Activated gamma-delta T cell treated with Interleukin-2 at 50 U/mL for 16 hours (primary cell): ENCODE measurements around the gene KCNMB2.
"Not testable (repeated sequence)": the region's sequence is repeated elsewhere in the genome, so short reads cannot be mapped to it uniquely, and the experiment has no call there.

Experiments used
- DNase-seq: peaks from one replicate; pipeline ENCODE4 v3.0.0-alpha.2; 2020

The KCNMB2 gene

DNA sequence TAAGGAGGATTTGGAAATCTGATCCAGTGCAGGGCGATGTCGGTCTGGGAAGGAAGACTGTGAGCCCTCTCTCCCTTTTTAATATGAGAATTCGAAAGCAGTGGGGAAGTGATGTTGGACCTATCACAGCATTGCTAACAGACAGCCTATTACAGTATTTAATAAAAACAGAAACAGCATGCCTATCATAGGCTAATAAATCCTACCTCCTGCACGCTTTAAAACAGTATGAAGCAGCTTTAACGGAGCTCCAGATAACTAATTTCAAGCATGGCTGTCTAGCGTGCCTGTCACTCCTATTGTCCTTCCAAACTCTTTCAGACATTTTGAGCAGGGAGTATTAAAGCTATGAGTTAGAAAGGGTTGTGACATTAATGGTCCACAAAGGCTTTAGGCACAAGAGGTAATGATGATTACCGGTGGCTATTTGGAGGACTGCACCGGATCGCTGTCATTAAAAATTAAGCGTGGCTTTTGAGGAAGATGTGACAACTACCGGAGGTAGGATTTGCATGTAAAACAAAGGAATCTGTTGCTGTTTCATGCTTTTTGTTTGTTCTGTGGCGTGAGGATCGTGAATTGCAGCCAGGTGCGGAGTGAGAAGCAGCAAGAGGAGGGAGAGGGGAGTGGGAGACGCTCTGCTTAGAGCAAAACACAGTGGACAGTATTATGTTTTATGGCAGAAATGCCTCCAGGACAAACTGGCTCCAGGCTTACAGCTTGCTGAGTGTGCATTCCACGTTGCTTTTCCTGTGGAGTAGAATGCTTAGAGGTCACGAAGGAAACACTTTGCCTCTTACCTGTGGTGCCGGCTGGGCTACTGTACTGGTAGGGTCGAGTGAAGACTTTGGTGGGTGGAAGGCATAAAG, at the start of gene KCNMB2:
Gene KCNMB2 (plus strand): TSS at position 226 of the 869 bp plus-strand sequence.
- no peak for DNase-seq

DNA sequence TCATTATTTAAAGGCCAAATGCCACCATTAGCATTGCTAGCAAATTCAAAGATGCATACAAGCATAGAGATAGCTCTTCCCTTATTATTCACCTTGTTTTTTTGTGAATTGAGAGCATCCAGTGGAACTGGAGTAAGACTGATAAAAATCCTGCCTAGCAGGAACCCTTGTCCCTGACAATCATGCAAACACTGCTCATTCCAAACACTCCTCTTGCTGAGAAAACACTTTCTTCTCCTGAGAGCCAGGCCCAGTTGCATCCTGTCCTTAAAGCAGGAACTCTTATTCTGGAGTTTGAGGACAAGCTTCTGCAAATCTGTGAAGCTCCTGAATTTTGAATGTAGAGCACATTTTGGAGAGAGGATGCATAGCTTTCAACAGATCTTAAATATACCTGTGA, 49.3 kb upstream of the KCNMB2 start:
- no peak for DNase-seq

DNA sequence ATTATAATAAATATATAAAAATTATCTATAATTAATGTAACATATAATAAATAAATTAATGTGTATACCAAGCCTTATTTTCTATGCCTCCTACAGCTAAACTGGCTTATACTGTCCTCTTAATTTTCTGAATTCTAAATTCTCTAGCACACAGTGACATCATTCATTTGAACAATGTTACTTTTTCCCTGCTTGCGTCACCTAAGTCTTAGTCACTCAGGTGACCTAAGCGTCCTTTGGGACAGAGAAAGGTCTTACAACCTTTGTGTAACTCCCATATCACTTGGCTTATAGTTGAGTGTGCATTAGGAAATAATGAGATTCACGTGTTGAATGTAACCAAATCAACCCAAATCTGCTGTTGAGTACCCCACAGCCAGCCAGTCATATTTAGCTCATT, 48.5 kb upstream of the KCNMB2 start:
- no peak for DNase-seq

DNA sequence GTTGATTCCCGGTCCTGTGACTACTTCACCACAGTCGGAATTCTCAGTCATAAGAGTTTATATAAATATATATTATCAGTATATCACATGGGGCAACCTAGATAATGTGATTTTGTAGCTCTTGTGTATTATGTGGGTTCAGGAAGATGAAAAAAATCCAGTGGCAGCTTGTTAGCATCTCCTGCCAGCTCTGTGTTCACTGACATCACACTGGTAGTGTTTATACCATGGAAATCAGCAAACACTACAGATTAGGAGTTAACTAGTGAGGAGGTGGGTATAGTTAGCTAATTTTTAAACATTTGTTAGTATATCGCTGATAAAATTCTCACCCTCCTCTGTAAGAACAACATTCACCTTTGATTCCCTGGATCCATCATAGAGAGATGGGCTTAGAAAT, 44.5 kb upstream of the KCNMB2 start:
- DNase-seq = no peak

DNA sequence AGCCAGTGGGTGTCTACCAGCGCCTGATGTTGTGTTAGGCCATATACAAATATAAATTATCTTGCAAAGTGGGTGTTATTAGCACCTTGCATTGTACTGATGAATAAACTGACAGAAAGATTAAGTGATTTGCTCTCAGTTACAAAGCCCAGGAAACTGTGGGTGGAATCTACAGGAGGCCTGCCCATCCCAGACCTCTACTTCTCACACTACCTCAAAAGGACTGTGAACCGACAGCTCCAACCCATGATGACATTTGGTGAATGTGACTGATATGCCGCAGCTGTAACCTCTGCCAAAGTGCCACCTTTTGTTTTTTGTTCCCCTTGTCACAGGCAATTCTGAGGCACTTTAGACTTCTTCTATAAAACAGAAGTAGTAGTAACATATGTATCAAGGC, 43.7 kb upstream of the KCNMB2 start:
- no peak for DNase-seq

DNA sequence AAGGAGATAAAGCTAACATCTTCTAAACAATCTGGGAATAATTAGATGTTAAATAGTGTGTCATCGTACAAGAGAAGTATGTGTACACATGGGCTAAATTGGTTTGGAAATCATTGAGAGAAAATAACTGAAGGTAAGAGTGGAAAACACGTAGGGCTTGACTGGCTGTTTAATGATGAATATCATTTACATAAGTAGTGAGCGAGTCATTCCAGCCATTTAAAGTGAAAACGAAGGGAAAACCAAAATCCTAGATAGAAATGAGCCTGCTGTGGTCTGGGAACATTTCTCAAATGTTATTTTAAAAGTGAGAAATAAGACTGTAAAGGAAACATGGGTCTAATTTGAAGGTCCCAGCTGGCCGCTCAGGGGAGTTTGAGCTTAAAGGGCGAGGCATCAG, 41.9 kb upstream of the KCNMB2 start:
- DNase-seq = no peak

DNA sequence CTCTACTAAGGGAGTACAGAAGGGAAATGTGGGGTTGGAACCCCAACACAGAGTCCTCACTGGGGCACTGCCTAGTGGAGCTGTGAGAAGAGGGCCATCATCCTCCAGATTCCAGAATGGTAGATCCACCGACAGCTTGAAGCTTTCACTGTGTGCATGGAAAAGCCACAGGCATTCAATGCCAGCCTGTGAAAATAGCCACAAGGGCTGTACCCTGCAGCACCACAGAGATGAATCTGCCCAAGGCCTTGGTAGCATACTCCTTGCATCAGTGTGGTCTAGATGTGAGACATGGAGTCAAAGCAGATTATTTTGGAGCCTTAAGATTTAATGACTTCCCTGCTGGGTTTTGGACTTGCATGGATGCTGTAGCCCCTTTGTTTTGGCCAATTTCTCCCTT, 39.3 kb upstream of the KCNMB2 start:
- no peak for DNase-seq

DNA sequence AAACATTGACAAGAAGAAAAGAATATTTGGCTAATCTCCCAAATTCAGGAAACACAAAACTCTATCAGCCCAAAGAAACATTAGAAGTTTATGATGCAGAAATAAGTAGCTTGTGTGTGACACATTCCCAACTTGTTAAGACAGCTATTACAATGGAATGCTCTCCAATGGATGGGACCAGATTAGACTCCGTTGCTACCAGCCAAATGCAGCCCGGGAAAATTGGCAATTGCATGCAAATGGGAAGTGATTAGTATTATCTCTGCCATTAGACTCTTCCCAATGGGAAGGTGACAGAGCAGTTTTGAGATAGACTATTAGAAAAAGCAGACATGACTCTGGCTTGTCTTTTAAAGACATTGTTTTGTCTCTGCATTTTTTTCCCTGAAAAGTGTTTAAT, 37.4 kb upstream of the KCNMB2 start:
- DNase-seq = no peak

DNA sequence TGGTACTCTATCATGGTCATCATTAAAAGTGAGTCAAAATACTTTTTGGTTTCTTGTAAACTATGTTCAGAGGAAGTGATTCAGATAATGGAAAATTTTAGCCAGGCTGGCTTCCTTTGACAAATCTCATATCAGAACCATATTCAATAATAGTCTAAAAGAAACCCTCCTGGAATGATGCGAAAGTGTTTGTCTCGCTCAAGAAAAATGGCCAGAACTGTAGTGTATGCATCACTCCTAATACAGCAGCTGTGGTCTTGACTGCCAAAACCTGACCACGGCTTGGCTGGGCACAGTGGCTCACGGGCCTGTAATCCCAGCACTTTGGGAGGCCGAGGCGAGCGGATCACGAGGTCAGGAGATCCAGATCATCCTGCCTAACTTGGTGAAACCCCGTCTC, 35.6 kb upstream of the KCNMB2 start:
- DNase-seq = no peak

DNA sequence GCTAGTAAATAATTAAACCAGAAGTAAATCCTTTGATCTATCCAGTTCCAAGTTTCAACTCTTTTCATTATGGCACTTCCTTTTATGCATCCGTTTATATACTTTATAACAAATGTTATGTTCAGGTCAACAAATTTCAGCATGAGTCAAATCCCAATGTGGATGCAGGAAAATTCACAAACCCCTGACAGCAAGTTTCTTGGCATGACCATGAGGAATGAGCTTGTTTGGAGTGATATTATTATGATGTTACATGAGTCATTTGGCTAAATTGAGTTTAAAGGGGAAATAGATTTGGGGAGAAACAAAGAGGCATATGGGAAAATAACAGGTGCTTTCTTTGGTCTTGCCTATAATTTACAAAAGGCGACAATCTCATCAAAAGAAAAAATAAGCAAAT, 32.1 kb upstream of the KCNMB2 start:
- DNase-seq = no peak

DNA sequence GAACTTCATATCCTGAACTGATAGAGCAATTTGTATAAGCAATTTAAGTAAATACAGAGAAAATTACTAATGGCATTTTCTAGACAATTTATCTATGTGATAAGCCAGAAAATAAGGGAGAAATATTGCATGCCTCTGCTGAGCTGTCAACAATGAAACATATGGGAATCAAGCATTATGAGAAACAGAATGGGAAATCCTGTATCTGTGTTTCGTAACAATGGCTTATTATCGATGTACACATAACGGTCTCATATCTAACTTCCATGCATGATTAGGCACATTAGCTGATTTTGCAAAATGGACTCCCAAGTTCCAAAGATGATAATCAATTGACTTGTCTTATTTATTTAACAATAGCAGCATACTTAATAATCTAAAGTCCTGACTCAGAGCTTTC, 30.4 kb upstream of the KCNMB2 start:
- no peak for DNase-seq

DNA sequence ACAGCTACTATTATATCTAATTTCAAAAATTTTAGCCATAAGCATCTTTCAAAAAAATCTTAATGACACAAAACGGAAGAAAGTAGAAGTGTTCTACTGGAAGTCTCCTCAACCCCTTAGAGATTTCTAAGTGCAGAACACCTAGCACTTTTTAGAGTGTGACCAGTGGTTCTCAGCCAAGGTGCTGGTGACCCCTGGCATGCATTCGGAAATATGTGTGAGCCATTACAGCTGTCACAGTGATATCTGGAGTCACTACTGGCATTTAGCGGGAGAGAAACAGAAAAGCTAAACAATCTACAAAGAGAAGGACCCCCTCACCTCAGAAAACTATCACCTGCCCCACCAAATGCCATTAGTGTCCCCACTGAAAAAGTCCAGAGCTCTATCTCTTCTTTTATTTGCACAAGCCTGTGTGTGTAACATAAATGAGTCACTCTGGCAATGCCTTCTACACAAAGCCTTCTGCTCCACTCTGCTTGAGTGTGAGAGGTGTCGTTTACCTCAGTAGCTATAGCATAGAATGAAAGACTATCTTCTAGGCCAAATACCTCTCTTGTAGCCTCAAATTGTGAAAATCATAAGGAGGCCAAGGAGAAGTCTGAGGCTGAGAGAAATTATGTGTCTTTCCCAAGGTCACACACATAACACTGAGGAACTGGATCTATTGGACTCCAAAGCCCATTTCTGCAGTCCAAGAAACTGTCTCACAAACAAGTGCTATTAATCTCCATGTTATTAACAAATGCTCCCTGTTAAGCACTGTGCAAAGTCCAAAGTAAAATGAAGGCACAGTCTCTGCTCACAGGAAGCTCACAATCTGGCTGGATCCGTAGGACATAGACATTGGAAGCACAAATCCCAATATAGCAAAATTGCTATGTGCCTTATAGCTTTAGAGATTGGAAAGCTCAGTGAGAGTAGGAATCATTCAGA, 28.5 kb upstream of the KCNMB2 start:
- DNase-seq = no peak

DNA sequence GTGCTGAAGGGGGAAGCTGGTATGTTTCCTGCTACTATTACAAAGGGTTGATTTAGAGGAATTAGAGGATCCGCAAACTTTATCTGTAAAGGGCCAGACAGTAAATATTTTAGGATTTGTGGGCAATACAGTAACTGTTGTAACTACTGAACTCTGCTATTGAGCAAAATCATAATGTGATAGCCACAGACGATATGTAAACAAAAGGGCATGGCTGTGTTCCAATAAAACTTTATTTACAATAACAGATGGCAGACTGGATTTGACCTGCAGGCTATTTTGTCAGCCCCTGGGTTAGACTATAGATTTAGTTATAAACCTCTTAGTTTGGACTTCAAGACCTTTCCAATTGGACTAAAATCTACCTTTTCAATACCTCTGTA, 27.8 kb upstream of the KCNMB2 start:
- DNase-seq = no peak

DNA sequence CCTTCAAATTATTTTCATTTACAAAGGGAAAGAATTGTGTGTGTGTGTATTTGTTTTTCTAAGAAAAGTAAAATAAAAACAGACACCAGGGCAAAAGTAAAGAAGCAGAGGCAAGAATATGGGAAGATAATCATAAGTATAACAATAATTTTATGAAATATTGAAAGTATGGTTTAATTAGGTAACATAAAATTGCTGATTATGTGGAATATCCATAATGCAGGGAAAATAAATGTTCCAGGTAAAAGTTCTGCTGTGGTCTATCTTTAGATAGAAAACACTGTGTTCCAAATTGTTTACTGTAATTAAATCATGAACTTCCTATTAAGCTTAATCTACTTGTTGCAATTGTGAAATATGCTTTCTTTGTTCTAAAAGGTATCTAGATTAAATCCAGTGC, 25.7 kb upstream of the KCNMB2 start:
- no peak for DNase-seq

DNA sequence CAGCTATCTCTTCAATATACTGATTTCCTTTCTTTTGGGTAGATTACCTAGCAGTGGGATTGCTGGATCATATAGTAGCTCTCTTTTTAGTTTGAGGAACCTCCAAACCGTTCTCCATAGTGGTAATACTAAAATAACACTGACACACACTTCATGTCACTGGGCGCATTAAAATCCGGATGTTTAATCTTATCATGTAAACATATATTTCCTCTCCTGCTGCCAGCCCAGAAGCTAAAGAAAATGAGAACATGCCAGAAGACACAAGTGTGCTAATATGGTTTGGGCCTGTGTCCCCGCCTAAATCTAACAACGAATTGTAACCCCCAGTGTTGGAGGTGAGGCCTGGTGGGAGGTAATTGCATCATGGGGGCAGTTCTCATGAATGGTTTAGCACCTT, 23.6 kb upstream of the KCNMB2 start:
- DNase-seq = no peak

DNA sequence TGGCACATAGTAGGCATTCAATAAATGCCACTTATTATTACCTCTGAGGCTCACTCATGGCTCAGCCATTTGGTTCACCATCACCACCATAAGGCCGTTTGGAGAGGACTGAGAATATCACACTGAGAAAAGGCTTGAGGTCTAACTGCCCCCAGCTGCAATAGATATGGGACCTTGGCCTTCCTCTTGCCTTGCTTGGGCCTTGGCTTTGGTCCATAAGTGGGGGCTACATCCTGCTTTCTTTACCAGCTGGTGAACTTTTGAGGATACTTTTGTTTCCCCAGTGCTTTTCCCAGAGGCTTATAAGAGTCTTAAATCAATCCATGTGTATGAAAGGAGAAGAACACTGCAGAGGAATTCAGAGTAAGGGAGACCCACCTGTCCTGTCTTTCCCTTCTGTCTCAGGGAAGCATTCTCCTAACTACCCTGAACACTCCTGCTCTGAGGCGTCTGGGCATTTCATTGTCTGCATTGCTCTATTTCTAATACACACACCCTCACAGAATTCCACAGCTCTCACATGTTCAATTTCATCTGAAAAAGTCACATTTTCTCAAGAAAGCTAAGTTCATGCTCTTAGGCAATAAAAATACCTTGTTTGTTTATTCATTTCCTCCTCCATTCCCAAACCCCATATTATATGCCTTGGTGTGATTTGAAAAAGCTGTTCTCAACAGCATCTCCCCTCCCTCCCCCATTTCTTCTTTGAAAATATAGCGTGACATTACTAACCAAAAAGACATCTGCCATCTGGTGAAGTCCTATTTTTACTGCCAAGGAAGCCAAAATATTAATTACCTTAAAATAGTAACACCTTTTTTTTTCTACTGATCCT, 22.5 kb upstream of the KCNMB2 start:
- no peak for DNase-seq

DNA sequence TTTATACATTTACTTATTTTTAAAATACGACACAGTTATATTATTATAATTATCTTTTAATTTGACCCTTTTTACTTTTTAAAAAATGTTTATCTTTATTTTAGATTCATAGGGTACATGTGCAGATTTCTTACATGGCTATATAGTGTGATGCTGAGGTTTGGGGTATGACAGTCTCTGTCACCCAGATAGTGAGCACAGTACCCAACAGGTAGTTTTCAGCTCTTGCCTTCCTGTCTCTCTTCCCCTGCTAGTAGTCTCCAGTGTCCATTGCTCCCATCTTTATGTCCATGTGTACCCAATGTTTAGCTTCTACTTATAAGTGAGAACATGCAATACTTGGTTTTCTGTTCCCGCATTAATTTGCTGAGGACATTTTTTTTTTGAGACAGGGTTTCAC, 21.8 kb upstream of the KCNMB2 start:
- no peak for DNase-seq

DNA sequence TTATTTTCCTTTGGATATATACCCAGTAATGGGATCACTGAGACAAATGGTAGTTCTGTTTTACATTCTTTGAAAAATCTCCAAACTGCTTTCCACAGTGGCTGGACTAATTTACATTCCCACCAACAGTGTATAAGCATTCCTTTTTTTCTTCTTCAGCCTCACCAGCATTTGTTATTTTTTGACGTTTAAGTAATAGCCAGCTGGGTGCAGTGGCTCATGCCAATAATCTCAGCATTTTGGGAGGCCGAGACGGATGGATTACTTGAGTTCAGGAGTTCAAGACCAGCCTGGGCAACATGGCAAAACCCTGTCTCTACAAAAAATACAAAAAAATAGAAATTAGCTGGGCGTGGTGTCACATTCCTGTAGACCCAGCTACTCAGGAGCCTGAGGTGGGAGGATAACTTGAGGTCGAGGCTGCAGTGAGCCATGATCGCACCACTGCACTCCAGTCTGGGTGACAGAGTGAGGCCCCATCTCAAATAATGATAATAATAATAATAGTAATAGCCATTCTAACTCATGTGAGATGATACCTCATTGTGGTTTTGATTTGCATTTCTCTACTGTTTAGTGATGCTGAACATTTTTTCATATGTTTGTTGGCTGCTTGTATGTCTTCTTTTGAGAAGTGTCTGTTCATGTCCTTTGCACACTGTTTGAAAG, 21.0 kb upstream of the KCNMB2 start:
- DNase-seq = not testable (repeated sequence)

DNA sequence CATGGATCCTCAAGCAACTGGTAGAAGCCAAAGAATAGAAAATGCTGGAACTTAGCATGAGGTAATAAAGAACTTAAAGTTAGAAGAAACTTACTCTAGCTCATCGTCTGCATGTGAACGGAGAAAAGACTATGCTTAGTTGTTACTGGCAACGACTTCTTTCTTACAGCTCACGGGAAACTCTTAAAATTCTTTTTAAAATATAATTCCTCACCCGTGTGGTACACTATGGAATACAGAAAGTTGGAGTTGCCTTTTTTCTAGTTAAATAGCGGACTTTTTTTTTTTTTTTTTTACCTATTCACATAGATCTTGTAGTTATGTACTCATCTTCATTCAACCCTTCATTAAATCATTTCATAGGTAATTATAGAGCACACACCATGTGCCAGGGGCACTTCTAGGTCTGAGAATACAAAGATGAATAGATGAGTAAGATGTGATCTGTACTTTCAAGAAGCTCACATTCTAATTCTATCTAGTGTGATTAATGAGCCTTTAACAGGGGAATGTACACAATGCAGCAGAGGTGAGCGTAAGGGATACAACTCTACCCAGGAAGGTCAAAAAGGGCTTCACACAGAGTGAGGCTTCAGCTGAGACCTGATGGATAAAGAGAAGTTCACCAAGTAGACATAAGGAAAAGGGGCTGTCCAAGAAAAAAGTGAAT, 18.4 kb upstream of the KCNMB2 start:
- no peak for DNase-seq

DNA sequence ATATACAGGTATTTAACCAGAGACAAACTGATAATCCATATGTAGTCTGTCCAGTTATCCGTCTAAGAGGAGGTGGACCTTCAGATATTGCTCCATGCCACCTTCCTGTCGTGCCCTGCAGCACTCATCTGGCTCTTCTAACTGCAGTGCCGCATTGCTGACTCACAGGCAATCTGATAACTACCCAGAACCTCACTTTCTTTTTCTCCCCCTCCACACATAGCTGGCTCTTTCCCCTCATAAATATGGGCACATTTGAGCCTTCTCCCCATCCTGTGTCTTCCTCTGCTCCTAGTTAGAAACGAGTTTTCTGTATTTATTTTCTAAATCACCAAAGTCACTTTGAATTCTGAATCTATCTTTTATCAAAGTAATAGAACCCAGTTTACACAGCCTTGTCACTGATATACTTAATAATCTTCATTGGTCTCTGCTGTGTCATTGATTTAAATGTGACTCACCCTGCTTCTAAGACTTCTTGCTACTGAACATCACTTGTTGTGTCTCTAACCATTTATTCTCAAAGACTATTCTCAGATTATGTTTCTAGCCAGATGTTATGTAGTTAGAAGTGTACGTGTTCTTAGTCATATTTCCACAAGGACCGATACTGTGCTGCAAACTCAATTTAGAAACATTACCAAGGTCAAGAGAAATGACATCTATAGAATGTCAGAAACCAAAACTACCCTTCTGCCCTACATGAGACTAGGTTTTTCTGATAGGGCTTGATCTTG, 17.4 kb upstream of the KCNMB2 start:
- DNase-seq = no peak

DNA sequence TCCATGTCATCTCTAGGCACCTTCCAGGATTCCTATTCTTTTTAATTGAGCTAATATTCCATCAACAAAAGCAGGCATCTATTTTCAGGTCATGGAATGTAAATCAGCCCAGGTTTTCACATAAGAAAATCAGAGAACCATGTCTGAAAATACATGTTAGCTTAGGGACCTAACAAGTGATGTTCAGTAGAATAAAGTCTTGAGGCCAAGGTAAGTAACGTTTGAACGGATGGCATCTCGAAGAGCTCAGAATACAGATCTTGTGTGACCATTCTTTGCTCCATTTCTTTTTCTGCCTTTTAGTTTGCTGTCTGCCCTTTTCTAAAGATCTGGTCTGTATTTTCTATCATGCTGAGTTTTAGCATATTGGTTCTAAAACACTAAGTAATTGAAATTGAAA, 16.5 kb upstream of the KCNMB2 start:
- no peak for DNase-seq
